Measurements from ENCODE around the gene ZSWIM3. TPM values are rescaled to one million over a fixed set of nuclear protein-coding genes. Genes with fewer than 3 reads are reported as not detected.

Gene ZSWIM3
- total RNA-seq, 2 donors from 2014 or later = 4.6 to 5.2 TPM

- Histone ChIP-seq H3K4me3 (peak overlapping the region; percentile 58), H3K9ac (ENCODE audit: low read depth in 2 of 2, low read length in 2 of 2) (peak overlapping the region; percentile 60 to 85), H3K27ac (peak overlapping the region; percentile 85), H3K27me3 (no peaks in the 10 kb centered on the region), H3K9me3 (no peaks in the 10 kb centered on the region), H3K36me3 (no peaks in the 10 kb centered on the region), H3K4me1 (peaks cover 6% of the 10 kb centered on the region)
- peak; percentile 75 for DNase-seq
- intact Hi-C loops (cut with DNase I) = no loop called here
- no peak for TF ChIP-seq CTCF (IDR thresholded peaks at IDR 0.05)
Observed at GRCh38 chr20:45833883-45834796, 23.3 kb upstream of the ZSWIM3 start.

- no peak for DNase-seq
- H3K27me3 ChIP-seq = no peaks in the 10 kb centered on the region
- H3K27ac ChIP-seq = peak overlapping the region; percentile 85
- H3K36me3 ChIP-seq = no peaks in the 10 kb centered on the region
- TF ChIP-seq CTCF (IDR thresholded peaks at IDR 0.05) = no peak
- intact Hi-C loops (cut with DNase I) = no loop called here
- peak overlapping the region; percentile 60 to 85 for H3K9ac ChIP-seq (ENCODE audit: low read depth in 2 of 2, low read length in 2 of 2)
- peaks cover 6% of the 10 kb centered on the region for H3K4me1 ChIP-seq
- H3K4me3 ChIP-seq = peak overlapping the region; percentile 58
- no peaks in the 10 kb centered on the region for H3K9me3 ChIP-seq
Observed at GRCh38 chr20:45834797-45835161, 22.6 kb upstream of the ZSWIM3 start.

- Histone ChIP-seq H3K27me3 (no peaks in the 10 kb centered on the region), H3K36me3 (no peaks in the 10 kb centered on the region), H3K4me3 (no peak overlapping the region), H3K9ac (ENCODE audit: low read depth in 2 of 2, low read length in 2 of 2) (peak overlapping the region; percentile 60 to 85), H3K4me1 (peaks cover 6% of the 10 kb centered on the region), H3K9me3 (no peaks in the 10 kb centered on the region), H3K27ac (no peak overlapping the region)
- no peak for TF ChIP-seq CTCF (IDR thresholded peaks at IDR 0.05)
- no peak for DNase-seq
- intact Hi-C loops (cut with DNase I) = no loop called here
Observed at GRCh38 chr20:45835329-45835765, 22.1 kb upstream of the ZSWIM3 start.

- peak overlapping the region in 1 of 2 donors; percentile 60 for H3K9ac ChIP-seq (ENCODE audit: low read depth in 2 of 2, low read length in 2 of 2)
- no peaks in the 10 kb centered on the region for H3K36me3 ChIP-seq
- TF ChIP-seq CTCF (IDR thresholded peaks at IDR 0.05) = no peak
- no peak overlapping the region for H3K27ac ChIP-seq
- no peak for DNase-seq
- no peaks in the 10 kb centered on the region for H3K27me3 ChIP-seq
- intact Hi-C loops (cut with DNase I) = no loop called here
- H3K4me1 ChIP-seq = peaks cover 6% of the 10 kb centered on the region
- H3K9me3 ChIP-seq = no peaks in the 10 kb centered on the region
- H3K4me3 ChIP-seq = no peak overlapping the region
Observed at GRCh38 chr20:45835825-45836224, 21.6 kb upstream of the ZSWIM3 start.

- Histone ChIP-seq H3K4me3 (no peak overlapping the region), H3K36me3 (no peaks in the 10 kb centered on the region), H3K27me3 (no peaks in the 10 kb centered on the region), H3K27ac (no peak overlapping the region), H3K4me1 (peaks cover 6% of the 10 kb centered on the region), H3K9me3 (no peaks in the 10 kb centered on the region), H3K9ac (ENCODE audit: low read depth in 2 of 2, low read length in 2 of 2) (no peak overlapping the region)
- no peak for TF ChIP-seq CTCF (IDR thresholded peaks at IDR 0.05)
- no peak for DNase-seq
- intact Hi-C loops (cut with DNase I) = no loop called here
Observed at GRCh38 chr20:45836841-45837240, 20.6 kb upstream of the ZSWIM3 start.

Measured in colonic mucosa (tissue), 4 donors.